HG03159 (cell line): ENCODE results near the gene BICDL1.
"Not testable (repeated sequence)": the region's sequence is repeated elsewhere in the genome, so short reads cannot be mapped to it uniquely, and the experiment has no call there.

Experiments used
- ATAC-seq: cut with Tn5 transposase; IDR thresholded peaks from one replicate; pipeline ENCODE4 v1.9.1; 2021; ENCODE audit warnings: mild to moderate bottlenecking, moderate library complexity; ENCODE audit not compliant: unreplicated experiment

The BICDL1 gene

GRCh38 chr12:120000556-120000955, 11.5 kb downstream of the BICDL1 start:
- ATAC-seq: no peak

DNA sequence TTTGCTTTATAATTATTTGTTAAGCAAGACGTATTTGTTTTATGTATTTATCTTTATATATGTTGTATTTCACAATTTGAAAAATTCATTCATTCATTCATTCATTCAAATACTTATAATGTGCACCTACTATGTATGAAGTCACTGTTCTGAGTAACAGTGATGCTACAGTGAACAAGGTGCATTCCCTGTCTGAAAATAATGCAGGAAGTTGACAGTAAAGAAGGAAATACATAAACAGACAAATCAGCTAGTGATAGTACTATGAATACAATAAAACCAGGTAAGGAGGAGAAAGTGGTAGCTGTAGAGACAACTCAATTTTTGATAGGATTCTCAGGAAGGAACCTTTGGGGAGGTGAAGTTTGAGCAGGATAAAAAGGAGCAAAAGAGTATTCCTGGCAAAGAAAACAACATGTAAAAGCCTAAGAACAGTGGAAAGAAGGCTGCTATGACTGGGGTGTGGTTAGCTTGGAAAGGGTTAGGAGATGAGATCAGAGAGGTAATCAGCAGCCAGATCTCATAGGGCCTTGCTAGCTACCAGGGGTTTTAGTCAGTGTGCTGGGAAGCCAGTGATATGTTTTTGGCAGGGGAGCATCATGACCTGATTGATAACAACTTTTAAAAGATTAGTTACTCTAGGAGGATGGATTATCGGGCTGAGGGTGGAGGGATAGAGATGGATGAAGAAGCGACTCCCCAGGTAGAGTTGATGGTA, 17.4 kb downstream of the BICDL1 start:
- ATAC-seq: no peak

DNA sequence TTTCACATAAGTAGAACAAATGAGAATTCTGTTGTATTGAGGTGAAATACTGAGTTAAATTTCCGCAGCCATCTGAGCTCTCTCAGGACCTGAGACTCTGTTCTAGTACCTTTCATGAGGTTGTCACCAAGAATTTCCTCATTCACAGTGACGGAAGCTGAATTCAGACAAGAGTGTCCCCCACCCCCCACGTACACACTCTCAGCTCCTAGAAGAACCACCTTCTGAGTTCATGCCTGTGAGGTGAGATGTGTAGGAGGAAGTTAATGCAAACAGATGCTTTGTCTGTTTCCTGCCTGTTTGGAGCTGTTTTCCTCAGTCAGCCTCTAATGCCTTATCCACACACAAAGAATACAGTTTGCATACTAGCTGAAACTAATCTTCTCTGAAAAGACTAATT, 18.2 kb downstream of the BICDL1 start:
- no peak for ATAC-seq

DNA sequence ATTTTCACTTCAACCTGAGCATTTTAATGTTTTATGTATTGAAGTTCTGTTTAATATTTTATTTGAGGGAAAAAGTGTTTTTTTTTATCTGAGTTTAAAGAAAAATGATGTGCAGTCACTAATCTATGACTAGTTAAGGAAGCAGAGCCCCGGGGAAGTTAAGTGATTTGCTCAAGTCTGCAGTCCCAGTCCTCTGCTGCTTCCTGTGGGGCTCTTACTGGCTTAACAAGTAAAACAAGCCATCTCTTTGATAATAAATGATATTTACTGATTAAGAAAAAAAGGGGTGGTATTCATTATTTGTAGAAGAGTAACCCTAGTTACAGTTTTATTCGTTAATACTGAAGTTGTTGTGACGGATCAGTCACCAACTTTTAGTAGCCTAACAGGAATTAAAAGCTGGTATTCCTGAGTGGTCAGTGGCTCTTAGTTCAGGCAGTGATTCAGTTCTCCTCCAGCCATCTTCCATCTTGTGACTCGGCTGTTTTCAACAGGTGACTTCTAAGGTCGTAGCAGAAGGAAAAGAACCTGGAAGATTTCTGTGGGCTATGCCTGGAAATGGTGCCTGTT, 21.7 kb downstream of the BICDL1 start:
- ATAC-seq: no peak

DNA sequence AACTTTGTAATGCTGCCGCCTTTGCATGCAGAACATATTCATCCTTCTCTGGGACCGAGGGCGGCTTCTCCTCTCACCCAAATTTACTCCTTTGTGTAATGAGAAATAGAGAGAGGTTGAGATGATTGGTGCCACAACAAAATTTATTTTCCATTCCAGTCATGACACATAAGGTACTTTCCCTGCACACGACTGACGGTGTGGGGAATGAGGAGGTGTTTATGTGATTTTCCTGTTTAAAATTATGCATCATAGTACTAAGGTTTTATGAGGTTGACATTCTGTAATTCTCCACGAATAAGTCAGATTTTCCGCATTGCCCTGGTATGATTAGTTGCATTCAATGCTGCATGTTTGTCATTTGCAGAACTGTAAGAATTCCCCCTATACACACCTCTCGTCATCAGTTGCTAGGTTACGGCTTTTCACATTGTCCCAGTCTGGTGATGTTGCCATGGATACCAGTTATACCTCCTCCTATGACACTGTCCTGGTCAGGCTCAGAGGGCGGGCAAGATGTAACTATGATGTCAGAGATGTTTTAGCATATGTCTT, 23.1 kb downstream of the BICDL1 start:
- ATAC-seq: peak; percentile 90

DNA sequence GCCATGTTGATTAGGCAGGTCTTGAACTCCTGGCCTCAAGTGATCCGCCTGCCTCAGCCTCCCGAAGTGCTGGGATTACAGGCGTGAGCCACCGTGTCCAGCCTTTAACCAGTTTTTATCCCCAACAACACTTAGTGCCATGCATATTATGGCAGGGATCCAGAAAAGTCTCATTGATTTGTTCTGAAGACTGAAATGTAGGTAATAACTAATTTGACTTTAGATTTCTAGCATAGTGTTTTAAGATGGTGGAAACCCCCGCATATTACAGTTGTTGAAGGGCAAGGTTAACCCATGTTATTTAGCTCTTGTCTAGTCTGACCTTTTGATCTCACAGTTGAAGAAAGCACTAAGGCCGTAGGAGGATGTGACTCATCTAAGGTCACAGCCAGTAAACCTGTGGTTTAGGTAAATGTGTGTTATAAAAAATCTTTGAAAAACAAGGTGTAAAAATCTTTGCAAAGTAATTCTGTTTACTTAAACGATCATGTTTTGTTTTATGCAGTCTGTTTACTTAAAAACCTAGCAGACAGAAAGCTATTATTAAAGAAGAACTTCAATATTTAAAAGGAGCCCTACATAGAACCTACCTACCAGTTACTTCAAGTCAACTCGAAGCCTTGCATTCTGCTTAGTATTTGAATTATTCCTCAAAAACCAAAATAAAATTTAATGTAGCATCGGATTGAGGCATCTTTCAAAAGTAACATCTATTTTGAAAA, 24.8 kb downstream of the BICDL1 start:
- ATAC-seq: peak; percentile 66

- ATAC-seq: not testable (repeated sequence)
Measured at GRCh38 chr12:120014381-120014735, 25.3 kb downstream of the BICDL1 start.

GRCh38 chr12:120015313-120015712, 26.3 kb downstream of the BICDL1 start:
- ATAC-seq: no peak

GRCh38 chr12:120016199-120016598, 27.2 kb downstream of the BICDL1 start:
- ATAC-seq: not testable (repeated sequence)

- no peak for ATAC-seq
Measured at GRCh38 chr12:120019197-120019596, 30.2 kb downstream of the BICDL1 start.

DNA sequence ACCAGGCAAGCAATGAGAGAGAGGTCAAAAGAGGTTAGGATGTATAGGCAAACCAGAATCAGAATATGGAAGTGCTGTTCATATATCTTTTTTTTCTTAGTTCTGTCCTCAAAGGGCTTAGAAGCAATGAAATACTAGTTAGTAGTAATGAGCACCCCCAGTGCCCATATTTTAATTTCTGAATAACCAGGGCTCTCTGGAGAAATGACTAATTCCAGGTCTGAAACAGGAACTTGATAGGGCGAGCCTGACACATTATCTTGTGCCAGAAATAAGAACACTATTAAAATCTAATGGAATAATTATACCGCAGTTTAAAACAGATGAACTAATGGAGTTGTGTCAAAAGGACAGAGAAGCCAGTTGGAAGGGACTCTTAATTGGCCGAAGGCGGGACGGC, 30.9 kb downstream of the BICDL1 start:
- no peak for ATAC-seq

DNA sequence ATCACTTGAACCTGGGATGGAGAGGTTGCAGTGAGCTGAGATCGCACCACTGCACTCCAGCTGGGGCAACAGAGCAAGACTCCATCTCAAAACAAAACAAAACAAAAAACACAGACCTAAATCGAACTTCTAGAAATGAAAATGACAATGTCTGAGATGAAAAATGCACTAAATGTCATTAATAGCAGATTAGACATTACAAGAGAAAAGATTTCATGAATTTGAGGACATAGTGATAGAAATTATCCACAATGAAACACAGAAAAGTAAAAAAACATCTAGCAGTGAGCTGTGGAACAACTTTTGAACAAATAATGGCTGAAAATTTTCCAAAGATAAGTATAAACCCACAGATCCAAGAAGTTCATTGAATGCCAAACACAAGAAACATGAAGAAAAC, 35.2 kb downstream of the BICDL1 start:
- no peak for ATAC-seq

GRCh38 chr12:120025640-120026039, 36.6 kb downstream of the BICDL1 start:
- no peak for ATAC-seq

- no peak for ATAC-seq
Measured at GRCh38 chr12:120032242-120032641, 43.2 kb downstream of the BICDL1 start.

GRCh38 chr12:120037851-120038250, 48.8 kb downstream of the BICDL1 start:
- ATAC-seq: no peak

- no peak for ATAC-seq
Measured at GRCh38 chr12:120039711-120040110, 50.7 kb downstream of the BICDL1 start.

- ATAC-seq: no peak
Measured at GRCh38 chr12:120041386-120042231, 52.6 kb downstream of the BICDL1 start.

DNA sequence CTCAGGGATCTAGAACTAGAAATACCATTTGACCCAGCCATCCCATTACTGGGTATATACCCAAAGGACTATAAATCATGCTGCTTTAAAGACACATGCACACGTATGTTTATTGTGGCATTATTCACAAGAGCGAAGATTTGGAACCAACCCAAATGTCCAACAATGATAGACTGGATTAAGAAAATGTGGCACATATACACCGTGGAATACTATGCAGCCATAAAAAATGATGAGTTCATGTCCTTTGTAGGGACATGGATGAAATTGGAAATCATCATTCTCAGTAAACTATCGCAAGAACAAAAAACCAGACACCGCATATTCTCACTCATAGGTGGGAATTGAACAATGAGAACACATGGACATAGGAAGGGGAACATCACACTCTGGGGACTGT, 56.3 kb downstream of the BICDL1 start:
- ATAC-seq: not testable (repeated sequence)

- ATAC-seq: no peak
Measured at GRCh38 chr12:120047072-120047471, 58.0 kb downstream of the BICDL1 start.

GRCh38 chr12:120048263-120048662, 59.2 kb downstream of the BICDL1 start:
- no peak for ATAC-seq

GRCh38 chr12:120049426-120049825, 60.4 kb downstream of the BICDL1 start:
- ATAC-seq: no peak
